Sigmoid colon (tissue), 4 donors: ENCODE data around the gene ATP2B1.

ENCODE experiments used
- POLR2AphosphoS5 ChIP-seq, 4 donors: sonication (generic); formaldehyde crosslinking; IDR thresholded peaks; one replicate each; pipeline ENCODE4 v1.6.1; 2017; ENCODE audit warnings: antibody characterized with exemption in 4 of 4
- TF ChIP-seq, protein P1 (sequence below), 4 experiments: fragments of 450-650 bp in 3 of 4; fragments of 200-600 bp in 1 of 4; IDR thresholded peaks; one replicate each; pipeline ENCODE4 v1.5.1; 2016 to 2019; ENCODE audit warnings: antibody characterized with exemption in 4 of 4, mild to moderate bottlenecking in 3 of 4, moderate library complexity in 2 of 4

DNA sequence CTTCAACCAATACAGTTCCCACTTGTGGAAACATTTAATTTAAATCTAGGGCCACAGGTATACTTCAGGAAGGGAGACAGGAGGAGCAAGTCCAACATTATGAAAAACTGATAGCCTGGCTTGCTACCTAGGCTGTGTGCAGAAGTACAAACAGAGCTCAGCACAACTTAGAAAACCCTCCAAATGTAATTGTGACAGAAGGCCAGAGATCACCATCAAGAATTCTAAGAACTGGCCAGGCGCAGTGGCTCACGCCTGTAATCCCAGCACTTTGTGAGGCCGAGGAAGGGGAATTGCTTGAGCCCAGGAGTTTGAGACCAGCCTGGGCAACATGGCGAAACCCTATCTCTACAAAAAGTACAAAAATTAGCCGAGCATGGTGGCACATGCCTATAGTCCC is 14.1 kb downstream of the ATP2B1 start:
- TF ChIP-seq POLR2AphosphoS5 (IDR thresholded peaks at IDR 0.05): no peak
- TF ChIP-seq, protein P1, sequence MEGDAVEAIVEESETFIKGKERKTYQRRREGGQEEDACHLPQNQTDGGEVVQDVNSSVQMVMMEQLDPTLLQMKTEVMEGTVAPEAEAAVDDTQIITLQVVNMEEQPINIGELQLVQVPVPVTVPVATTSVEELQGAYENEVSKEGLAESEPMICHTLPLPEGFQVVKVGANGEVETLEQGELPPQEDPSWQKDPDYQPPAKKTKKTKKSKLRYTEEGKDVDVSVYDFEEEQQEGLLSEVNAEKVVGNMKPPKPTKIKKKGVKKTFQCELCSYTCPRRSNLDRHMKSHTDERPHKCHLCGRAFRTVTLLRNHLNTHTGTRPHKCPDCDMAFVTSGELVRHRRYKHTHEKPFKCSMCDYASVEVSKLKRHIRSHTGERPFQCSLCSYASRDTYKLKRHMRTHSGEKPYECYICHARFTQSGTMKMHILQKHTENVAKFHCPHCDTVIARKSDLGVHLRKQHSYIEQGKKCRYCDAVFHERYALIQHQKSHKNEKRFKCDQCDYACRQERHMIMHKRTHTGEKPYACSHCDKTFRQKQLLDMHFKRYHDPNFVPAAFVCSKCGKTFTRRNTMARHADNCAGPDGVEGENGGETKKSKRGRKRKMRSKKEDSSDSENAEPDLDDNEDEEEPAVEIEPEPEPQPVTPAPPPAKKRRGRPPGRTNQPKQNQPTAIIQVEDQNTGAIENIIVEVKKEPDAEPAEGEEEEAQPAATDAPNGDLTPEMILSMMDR (IDR thresholded peaks at IDR 0.05): no peak
